Heart left ventricle (tissue), 13 donors: ENCODE data around the gene SNAPIN.

Experiments used
- POLR2A ChIP-seq, 2 donors: fragments of 450-650 bp; IDR thresholded peaks; one replicate each; pipeline ENCODE4 v1.6.1; 2017; ENCODE audit warnings: antibody characterized with exemption in 2 of 2, mild to moderate bottlenecking in 2 of 2, moderate library complexity in 2 of 2
- TF ChIP-seq, protein P1 (sequence below), 12 donors: fragments of 200-600 bp; sonication (generic) in 4 of 12; IDR thresholded peaks; one replicate each; pipeline versions ENCODE4 v1.5.0 to v1.8.0; 2018 to 2022; ENCODE audit warnings: antibody characterized with exemption in 12 of 12, mild to moderate bottlenecking in 5 of 12
- donor health status: ischemic (EF 13 %, LVEDD 7.1; RV severe dilation, severe dysfunction).
- donor health status: DM: no; HTN: yes; CAD: no.
- donor health status: DM: no; HTN: no; CAD: no.
- donor health status: ischemic (EF 25% LVEDD 6.9; RV normal size, moderate dysfunction).
- donor health status: ischemic (EF 25% LVEDD 5.7; RV mildly dilated, moderate dysfunction).
- donor health status: ischemic (EF 35%, LVEDD 5.7; RV mildly dilated, moderate dysfunction).
- donor health status: nonischemic (EF 11% LVEDD 7.7; RV severe dilation, severe dysfunction).
- donor health status: DM: yes; HTN: yes; CAD: no.
- donor health status: PGD.
- donor health status: ischemic (EF 29% LVEDD 5.4; RV normal size, mild dysfunction).
- donor health status: nonischemic (EF 23%, LVEDD 6.1; RV moderate dilation, normal function).

DNA sequence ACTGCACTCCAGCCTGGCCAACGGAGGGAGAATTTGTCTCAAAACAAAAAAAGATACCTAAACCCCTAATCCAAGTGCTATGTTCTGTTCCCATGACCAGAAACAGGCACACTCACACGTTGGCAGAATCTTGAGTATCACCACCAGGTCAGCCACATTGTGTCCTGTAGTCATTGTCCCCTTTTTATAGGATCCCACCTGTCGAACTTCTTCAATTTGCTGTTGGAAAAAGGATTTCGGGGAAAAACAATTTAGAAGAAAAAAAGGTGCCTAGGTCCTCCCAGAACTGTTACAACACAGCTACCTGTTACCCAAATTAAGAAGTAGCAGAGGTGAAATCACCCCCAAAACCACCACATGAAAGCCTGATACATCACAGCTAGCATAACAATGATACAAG lies 8.9 kb downstream of the SNAPIN start:
- TF ChIP-seq, protein P1, sequence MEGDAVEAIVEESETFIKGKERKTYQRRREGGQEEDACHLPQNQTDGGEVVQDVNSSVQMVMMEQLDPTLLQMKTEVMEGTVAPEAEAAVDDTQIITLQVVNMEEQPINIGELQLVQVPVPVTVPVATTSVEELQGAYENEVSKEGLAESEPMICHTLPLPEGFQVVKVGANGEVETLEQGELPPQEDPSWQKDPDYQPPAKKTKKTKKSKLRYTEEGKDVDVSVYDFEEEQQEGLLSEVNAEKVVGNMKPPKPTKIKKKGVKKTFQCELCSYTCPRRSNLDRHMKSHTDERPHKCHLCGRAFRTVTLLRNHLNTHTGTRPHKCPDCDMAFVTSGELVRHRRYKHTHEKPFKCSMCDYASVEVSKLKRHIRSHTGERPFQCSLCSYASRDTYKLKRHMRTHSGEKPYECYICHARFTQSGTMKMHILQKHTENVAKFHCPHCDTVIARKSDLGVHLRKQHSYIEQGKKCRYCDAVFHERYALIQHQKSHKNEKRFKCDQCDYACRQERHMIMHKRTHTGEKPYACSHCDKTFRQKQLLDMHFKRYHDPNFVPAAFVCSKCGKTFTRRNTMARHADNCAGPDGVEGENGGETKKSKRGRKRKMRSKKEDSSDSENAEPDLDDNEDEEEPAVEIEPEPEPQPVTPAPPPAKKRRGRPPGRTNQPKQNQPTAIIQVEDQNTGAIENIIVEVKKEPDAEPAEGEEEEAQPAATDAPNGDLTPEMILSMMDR (IDR thresholded peaks at IDR 0.05) = no peak
- no peak for TF ChIP-seq POLR2A (IDR thresholded peaks at IDR 0.05)
